K562 (cell line): ENCODE results near the gene SRRT. TPM values are rescaled to one million over a fixed set of nuclear protein-coding genes. Genes with fewer than 3 reads are reported as not detected.

Experiments used
- ATAC-seq: fragments of 200-7000 bp; cut with Tn5 transposase; 3 replicates; pipeline ENCODE4 v1.9.1; 2020; ENCODE audit warnings: moderate library complexity
- BruUV-seq: library from RNA; stranded (reverse); fragments of 400-500 nt; replicated peaks from 2 replicates; lab custom pipeline; 2021; lab: Mats Ljungman, UMichigan
- CTCF ChIA-PET: fragments of 300-600 bp; formaldehyde crosslinking; extraction: SDS; loops from one replicate; lab custom pipeline; 2021; ENCODE audit warnings: low intra/inter-chr PET ratio; lab: Yijun Ruan, JAX
- POLR2A ChIA-PET: fragments of 300-600, 350-650 bp; sonication (Branson Sonifier 250); formaldehyde crosslinking; extraction: SDS; loops from one replicate; lab custom pipeline; 2021; ENCODE audit warnings: antibody characterized with exemption, inconsistent platforms; lab: Yijun Ruan, JAX
- DNase-seq, 4 experiments: peaks; one replicate each; pipeline versions ENCODE4 v3.0.0 to v3.0.0-alpha.2; 2011 to 2018; ENCODE audit warnings: low spot score in 3 of 4, mixed read lengths in 3 of 4; ENCODE audit errors: extremely low read depth in 1 of 4
- FAIRE-seq: peaks from 2 replicates; lab custom pipeline; 2011; peaks lifted over from hg19 to GRCh38; lab: Jason Lieb, UNC
- H2AFZ ChIP-seq: 2 replicates; pipeline ENCODE4 v1.6.0; 2011; ENCODE audit warnings: low read depth, low read length, control low read depth, inconsistent platforms
- H3K27ac ChIP-seq: fragments of 200-600 bp; 3 replicates; pipeline ENCODE4 v1.8.0; 2011; ENCODE audit warnings: low read depth, mild to moderate bottlenecking, control low read depth, inconsistent platforms, low read length, moderate library complexity, mixed read lengths; ENCODE audit errors: extremely low read depth
- H3K27me3 ChIP-seq, 2 experiments: fragments of 300-600 bp in 1 of 2; 2 replicates in 1 of 2; 3 replicates in 1 of 2; pipeline versions ENCODE4 v1.6.0 to v1.8.0; 2011; ENCODE audit warnings: inconsistent platforms in 2 of 2, low read length in 2 of 2, mild to moderate bottlenecking in 1 of 2, mixed read lengths in 1 of 2, moderate library complexity in 1 of 2; ENCODE audit not compliant: control insufficient read depth in 2 of 2, insufficient read depth in 2 of 2
- H3K36me3 ChIP-seq: fragments of 300-600 bp; 3 replicates; pipeline ENCODE4 v1.8.0; 2011; ENCODE audit warnings: mild to moderate bottlenecking, low read length, inconsistent platforms; ENCODE audit not compliant: control insufficient read depth, insufficient read depth
- H3K4me1 ChIP-seq, 2 experiments: fragments of 200-600 bp in 1 of 2; replicated peaks in 1 of 2; 2 replicates in 1 of 2; 3 replicates in 1 of 2; pipeline versions ENCODE4 v1.5.1 to v1.8.0; 2011; ENCODE audit warnings: inconsistent platforms in 2 of 2, low read length in 2 of 2, mild to moderate bottlenecking in 1 of 2, mixed read lengths in 1 of 2, moderate library complexity in 1 of 2; ENCODE audit not compliant: control insufficient read depth in 2 of 2, insufficient read depth in 2 of 2
- H3K4me2 ChIP-seq: 2 replicates; pipeline ENCODE4 v1.6.1; 2011; ENCODE audit warnings: low read length, control low read depth, inconsistent platforms, mixed read lengths; ENCODE audit not compliant: insufficient read depth
- H3K4me3 ChIP-seq: fragments of 200-600 bp; sonication (generic), shearing (Covaris generic); 2 replicates; pipeline ENCODE4 v1.5.1; 2016; ENCODE audit warnings: control low read depth, inconsistent platforms
- H3K79me2 ChIP-seq: fragments of 200-600 bp; 3 replicates; pipeline ENCODE4 v1.8.0; 2011; ENCODE audit warnings: low read length, inconsistent platforms; ENCODE audit not compliant: control insufficient read depth, insufficient read depth
- H3K9ac ChIP-seq, 2 experiments: 2 replicates each; pipeline versions ENCODE4 v1.6.0 to v1.6.1; 2011; ENCODE audit warnings: low read depth in 2 of 2, low read length in 2 of 2, control low read depth in 1 of 2, inconsistent platforms in 1 of 2, mild to moderate bottlenecking in 1 of 2, mixed read lengths in 1 of 2; ENCODE audit not compliant: insufficient read depth in 1 of 2
- H3K9me1 ChIP-seq: one replicate; pipeline ENCODE4 v1.6.0; 2011; ENCODE audit warnings: inconsistent platforms, mild to moderate bottlenecking, low read length, moderate library complexity; ENCODE audit not compliant: control insufficient read depth, insufficient read depth
- H3K9me3 ChIP-seq: replicated peaks from 2 replicates; pipeline ENCODE4 v1.5.1; 2011; ENCODE audit warnings: low read depth, low read length, inconsistent platforms; ENCODE audit not compliant: control insufficient read depth, insufficient read depth
- H4K20me1 ChIP-seq: replicated peaks from 2 replicates; pipeline ENCODE4 v1.6.1; 2011; ENCODE audit warnings: low read length, inconsistent platforms, mixed read lengths; ENCODE audit not compliant: control insufficient read depth, insufficient read depth
- CBX8 ChIP-seq: fragments of 200-600 bp; sonication (generic); IDR thresholded peaks from 2 replicates; pipeline ENCODE4 v1.6.1; 2012; ENCODE audit warnings: borderline replicate concordance, mixed run types, low read depth, mild to moderate bottlenecking, moderate library complexity, mixed read lengths, low read length, control low read depth, inconsistent platforms; ENCODE audit not compliant: poor library complexity, severe bottlenecking; ENCODE audit errors: extremely low read depth
- FOXA3 ChIP-seq, 2 experiments: fragments of 450-650 bp in 1 of 2; sonication (generic) in 1 of 2; formaldehyde crosslinking; IDR thresholded peaks in 1 of 2; conservative IDR thresholded peaks in 1 of 2; 2 replicates each; pipeline versions ENCODE4 v1.4.0 to v1.8.0; 2020 to 2022; ENCODE audit warnings: mild to moderate bottlenecking in 2 of 2, missing genetic modification reagents in 1 of 2
- HDGF ChIP-seq: fragments of 450-650 bp; IDR thresholded peaks from 2 replicates; pipeline ENCODE4 v1.6.1; 2016
- ZNF511 ChIP-seq: sonication (generic); formaldehyde crosslinking; IDR thresholded peaks from 2 replicates; pipeline ENCODE4 v1.8.0; 2022; ENCODE audit warnings: mild to moderate bottlenecking, missing genetic modification reagents
- WGBS: fragments of 100-300 bp; shearing (Covaris generic); methylation state at CpG from one replicate; pipeline ENCODE4 v1.1.6; 2016; ENCODE audit warnings: low coverage, mixed read lengths; ENCODE audit not compliant: insufficient coverage; ENCODE audit errors: missing lambda C conversion rate; 5-methylcytosine and 5-hydroxymethylcytosine counted together
- in situ Hi-C: fragments of 300-500 bp; cut with MboI; formaldehyde crosslinking; loops from 4 replicates; pipeline ENCODE4 v1.15.0; 2018; ENCODE audit warnings: inconsistent platforms, mixed read lengths
- intact Hi-C: fragments of 100-400 bp; cut with micrococcal nuclease; formaldehyde crosslinking; loops from 2 replicates; pipeline ENCODE4 v1.14.2; 2022
- polyA plus RNA-seq, 8 experiments: library from polyadenylated mRNA; depleted of rRNA in 4 of 8; stranded (reverse) in 5 of 8; unstranded in 3 of 8; fragments of >200 nt; fragmentation: Nextera tagmentation in 2 of 8; fragmentation: Illumina TruSeq in 1 of 8; extraction: Ambion mirVana in 2 of 8; extraction: Trizol in 1 of 8; gene quantifications; 2 replicates each; pipeline versions ENCODE4 v1.2.1 to v1.2.3, GENCODE V29; 2011 to 2014; ENCODE audit warnings: inconsistent platforms in 1 of 8, missing spikeins in 1 of 8
- total RNA-seq, 7 experiments: library from RNA; depleted of rRNA in 6 of 7; stranded (reverse); fragments of >200 nt in 6 of 7; fragmentation: Illumina TruSeq in 2 of 7; extraction: Trizol in 2 of 7; gene quantifications; 2 replicates each; pipeline versions ENCODE4 v1.2.1 to v1.2.3, GENCODE V29; 2011 to 2021; ENCODE audit warnings: low replicate concordance in 1 of 7

Gene SRRT
- total and polyA plus RNA-seq, 9 of the 15 experiments (the other 6 are each of a cell fraction or from before 2014, with no cell fraction given): 10.3 to 263 (median 84.4) TPM

- no peak overlapping the region for H3K4me2 ChIP-seq
- no peaks in the 10 kb centered on the region for H3K79me2 ChIP-seq
- DNase-seq (no peak), ATAC-seq (no peak), FAIRE-seq (no peak)
- peaks cover 4% of the 10 kb centered on the region in 2 experiments; a peak in 1 of 5 replicates for H3K4me1 ChIP-seq
- intact Hi-C loops (no loop called here), in situ Hi-C loops (loop anchor here (25.0 kb wide), 1 partner anchor 376 kb away; no protein-coding TSS in a partner anchor)
- H4K20me1 ChIP-seq: no peaks in the 10 kb centered on the region
- peaks cover 2% of the 10 kb centered on the region; the same call in 1 of the 2 replicates for H3K9me3 ChIP-seq
- H3K27me3 ChIP-seq: no peaks in the 10 kb centered on the region
- 20% methylated on average over 3 of the region's 3 CpGs for WGBS
- TF ChIP-seq FOXA3 (CRISPR knock-in tag; conservative IDR thresholded peaks at IDR 0.05 in 1 of 2, IDR thresholded peaks at IDR 0.05 in 1 of 2): 0 out of 4 replicates have a peak, but pooled peaks of 1 of the 2 experiments have one; percentile 23
- no peak for TF ChIP-seq CBX8
- no peaks in the 10 kb centered on the region for H3K9me1 ChIP-seq
- H3K36me3 ChIP-seq: no peaks in the 10 kb centered on the region
- H3K9ac ChIP-seq: no peak overlapping the region; a peak in 1 of 4 replicates
- H3K27ac ChIP-seq: no peak overlapping the region
- POLR2A ChIA-PET: interaction anchor here (0.7 to 2.1 kb wide), 3 partner anchors 10 to 46 kb away, joined by 3 to 6 read pairs (median 3); no protein-coding TSS in a partner anchor
- CTCF ChIA-PET: interaction anchor here (0.6 kb wide), 1 partner anchor 21 kb away, joined by 3 read pairs; no protein-coding TSS in a partner anchor
- H3K4me3 ChIP-seq: no peak overlapping the region
- H2AFZ ChIP-seq: no peak overlapping the region
- BruUV-seq: no TSS peak
These were observed 36.6 kb downstream of the SRRT start for GRCh38 chr7:100911484-100911883.

GRCh38 chr7:100914208-100914878, 39.4 kb downstream of the SRRT start:
- BruUV-seq: no TSS peak
- Histone ChIP-seq H3K4me1 (peaks cover 4% of the 10 kb centered on the region in 2 experiments; a peak in 1 of 5 replicates), H3K9me3 (no peaks in the 10 kb centered on the region), H3K27ac (no peak overlapping the region), H3K9me1 (no peaks in the 10 kb centered on the region), H3K4me3 (no peak overlapping the region), H4K20me1 (no peaks in the 10 kb centered on the region), H3K4me2 (no peak overlapping the region), H3K9ac (peak overlapping the region in 1 of 2 experiments; percentile 1; a peak in 1 of 4 replicates), H3K27me3 (no peaks in the 10 kb centered on the region), H2AFZ (0 out of 2 replicates have a peak overlapping the region, but pooled peaks have one; percentile 27), H3K36me3 (no peaks in the 10 kb centered on the region), H3K79me2 (no peaks in the 10 kb centered on the region)
- in situ Hi-C loops: loop anchor here (25.0 kb wide), 1 partner anchor 373 kb away; no protein-coding TSS in a partner anchor
- intact Hi-C loops: no loop called here
- 57% methylated on average over 15 of the region's 15 CpGs for WGBS
- TF ChIP-seq HDGF (no peak), ZNF511 (CRISPR knock-in tag) (no peak)
- FAIRE-seq: no peak
- ChIA-PET POLR2A (no interaction called here), CTCF (no interaction called here)
- no peak for DNase-seq
- no peak for ATAC-seq
